Measurements from ENCODE around the gene SYNGAP1.
"Not testable (repeated sequence)": the region's sequence is repeated elsewhere in the genome, so short reads cannot be mapped to it uniquely, and the experiment has no call there.

SYNGAP1 gene

DNA sequence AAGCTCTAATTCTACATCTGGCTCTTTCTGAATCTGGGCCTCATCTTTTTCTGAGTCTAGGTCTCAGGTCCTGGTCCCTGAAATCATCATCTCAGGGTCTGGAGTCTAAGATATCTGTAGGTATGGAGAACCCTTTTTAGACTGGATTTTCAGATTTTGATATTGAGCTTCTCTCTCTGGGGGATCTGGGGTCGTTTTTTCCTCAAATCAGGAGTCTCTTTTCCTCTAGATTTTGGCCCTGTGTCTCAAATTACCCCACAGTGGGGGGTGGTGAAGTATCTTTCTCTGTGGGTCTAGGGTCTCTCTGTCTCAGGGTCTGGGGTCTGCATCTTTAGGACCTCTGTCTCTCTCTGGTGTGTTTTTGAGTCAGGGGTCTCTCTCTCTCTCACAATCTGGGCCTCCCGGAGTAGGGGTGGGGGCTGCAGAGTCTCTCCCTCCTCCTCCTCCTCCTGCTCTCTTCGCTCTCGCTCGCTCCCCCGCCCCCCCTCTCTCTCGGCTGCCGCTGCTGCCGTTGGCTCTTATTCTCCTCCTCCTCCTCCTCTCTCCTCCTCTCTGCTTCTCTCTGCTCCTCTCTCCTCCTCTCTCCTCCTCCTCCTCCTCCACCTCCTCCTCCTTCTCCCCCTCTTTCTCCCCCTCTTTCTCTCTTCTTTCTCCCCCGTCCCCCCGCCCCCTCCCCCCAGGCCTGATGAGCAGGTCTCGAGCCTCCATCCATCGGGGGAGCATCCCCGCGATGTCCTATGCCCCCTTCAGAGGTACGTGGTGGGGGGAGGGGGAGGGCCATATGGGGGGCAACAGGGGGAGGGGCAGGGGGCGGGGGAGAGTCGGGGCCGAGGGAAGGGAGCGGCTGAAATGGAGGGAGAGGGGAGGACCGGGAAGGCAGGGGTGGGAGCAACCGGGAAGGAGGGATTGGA is at the start of gene SYNGAP1:
TSS of gene SYNGAP1 (plus strand) at position 486 of the 911 bp plus-strand sequence. CDS start at position 686, 200 bp downstream.
- FAIRE-seq: no peak

DNA sequence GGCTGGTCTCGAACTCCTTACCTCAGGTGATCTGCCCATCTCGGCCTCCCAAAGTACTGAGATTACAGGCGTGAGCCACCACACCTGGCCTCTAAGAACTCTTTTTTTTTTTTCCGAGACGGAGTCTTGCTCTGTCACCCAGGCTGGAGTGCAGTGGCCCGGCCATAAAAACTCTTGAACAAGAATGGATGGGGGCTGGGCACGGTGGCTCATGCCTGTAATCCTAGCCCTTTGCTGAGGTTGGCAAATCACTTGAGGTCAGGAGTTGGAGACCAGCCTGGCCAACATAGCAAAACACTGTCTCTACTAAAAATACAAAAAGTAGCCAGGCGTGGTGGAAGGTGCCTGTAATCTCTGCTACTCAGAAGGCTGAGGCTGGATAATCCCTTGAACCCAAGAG is 48.0 kb upstream of the SYNGAP1 start:
- FAIRE-seq: not testable (repeated sequence)

DNA sequence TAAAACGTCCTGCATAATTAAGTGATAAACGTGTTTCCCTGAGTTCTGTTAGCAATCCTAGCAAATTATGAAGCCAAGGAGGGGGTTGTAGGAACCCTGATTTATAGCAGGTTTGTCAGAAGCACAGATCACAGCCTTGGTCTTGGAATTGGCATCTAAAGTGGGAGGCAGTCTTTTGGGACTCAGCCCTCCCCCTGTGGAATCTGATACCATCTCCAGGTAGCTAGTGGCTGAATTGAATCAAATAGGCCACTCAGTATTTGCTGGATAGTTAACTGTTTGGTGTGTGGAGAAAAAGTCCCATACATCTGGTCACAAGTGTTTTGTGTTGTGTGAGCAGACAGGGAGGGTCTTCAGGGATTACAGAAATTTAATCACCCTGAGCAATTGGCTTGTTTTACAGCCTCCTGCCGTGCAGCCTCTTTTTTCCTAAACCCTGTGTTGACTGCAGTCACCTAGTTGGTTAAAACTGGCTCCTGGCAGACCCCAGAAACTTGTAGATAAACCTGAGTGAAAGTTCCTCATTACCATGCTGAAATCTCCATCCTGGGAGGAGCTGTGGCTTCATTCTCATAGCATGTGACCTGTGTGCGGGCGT is 47.2 kb upstream of the SYNGAP1 start:
- FAIRE-seq: no peak

DNA sequence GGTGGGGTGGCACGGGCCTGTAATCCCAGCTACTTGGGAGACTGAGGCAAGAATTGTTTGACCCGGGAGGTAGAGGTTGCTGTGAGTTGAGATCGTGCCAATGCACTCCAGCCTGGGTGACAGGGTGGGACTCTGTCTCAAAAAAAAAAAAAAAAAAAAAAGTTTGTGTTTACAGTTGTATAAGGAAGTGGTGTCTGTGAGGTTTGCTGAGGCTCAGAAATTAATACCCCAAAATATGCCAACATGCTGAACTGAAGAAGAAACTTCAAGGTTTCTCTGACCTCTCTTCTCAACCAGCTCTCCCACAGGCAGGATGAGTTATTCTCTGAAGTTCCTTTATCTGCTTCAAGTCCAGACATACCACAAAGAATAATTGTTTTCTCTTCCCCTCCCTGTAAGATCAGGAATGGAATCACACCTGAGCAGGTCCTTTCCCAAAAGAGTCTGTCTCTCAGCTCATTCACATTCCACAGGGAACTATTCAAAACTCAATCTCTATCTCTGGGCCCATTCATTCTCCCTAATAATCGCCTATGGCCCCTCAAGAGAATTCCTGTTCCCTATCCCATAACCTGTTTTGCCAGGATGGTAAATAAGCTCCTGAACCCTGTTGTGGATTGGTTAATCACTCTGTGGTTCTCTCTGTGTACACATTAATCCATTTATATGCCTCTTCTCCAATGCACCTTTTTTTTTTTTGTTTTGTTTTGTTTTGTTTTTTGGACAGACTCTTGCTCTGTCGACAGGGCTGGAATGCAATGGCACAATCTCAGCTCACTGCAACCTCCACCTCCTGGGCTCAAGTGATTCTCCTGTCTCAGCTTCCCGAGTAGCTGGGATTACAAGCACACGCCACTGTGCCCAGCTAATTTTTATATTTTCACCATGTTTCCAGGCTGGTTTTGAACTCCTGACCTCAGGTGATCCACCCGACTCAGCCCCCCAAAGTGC is 45.6 kb upstream of the SYNGAP1 start:
- no peak for FAIRE-seq

DNA sequence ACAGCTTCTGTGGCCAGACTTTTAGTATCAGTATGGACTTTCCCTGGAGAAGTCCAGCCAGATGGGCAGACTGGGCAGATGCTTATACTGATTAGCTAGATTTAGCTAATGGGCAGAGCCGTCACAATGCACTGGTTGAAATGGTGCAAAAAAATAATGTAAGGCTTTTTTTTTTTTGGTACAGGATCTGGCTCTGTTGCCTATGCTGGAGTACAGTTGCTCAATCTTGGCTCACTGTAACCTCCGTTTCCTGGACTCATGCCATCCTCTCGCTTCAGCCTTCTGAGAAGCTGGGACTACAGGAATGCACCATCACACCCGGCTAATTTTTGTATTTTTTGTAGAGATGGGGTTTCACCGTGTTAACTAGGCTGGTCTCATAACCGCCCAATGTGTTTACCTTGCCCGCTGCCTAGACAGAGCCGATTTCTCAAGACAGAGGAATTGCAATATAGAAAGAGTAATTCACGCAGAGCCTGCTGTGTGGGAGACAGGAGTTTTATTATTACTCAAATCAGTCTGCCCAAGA is 44.7 kb upstream of the SYNGAP1 start:
- FAIRE-seq: no peak

DNA sequence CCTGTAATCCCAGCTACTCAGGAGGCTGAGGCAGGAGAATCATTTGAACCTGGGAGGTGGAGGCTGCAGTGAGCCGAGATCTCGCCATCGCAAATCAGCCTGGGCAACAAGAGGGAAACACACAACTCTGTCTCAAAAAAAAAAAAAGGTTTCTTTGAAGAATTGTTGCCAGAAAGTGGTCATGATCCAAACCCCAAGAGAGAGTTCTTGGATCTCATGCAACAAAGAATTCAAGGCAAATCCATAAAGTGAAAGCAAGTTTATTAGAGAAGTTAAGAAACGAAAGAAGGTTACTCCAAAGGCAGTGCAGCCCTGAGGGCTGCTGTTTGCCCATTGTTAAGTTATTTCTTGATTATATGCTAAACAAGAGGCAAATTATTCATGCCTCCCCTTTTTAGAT is 42.7 kb upstream of the SYNGAP1 start:
- no peak for FAIRE-seq

DNA sequence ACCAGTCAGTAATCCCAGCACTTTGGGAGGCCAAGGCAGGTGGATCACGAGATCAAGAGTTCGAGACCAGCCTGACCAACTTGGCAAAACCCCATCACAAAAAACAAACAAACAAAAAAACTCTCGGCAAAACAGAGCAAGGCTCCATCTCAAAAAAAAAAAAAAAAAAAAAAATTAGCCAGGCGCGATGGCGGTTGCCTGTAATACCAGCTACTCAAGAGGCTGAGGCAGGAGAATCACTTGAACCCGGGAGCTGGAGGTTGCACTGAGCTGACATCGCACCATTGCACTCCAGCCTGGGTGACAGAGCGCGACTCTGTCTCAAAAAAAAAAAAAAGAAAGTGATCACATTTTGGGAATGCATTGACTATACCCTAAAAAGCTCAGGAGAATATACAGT is 40.7 kb upstream of the SYNGAP1 start:
- not testable (repeated sequence) for FAIRE-seq

DNA sequence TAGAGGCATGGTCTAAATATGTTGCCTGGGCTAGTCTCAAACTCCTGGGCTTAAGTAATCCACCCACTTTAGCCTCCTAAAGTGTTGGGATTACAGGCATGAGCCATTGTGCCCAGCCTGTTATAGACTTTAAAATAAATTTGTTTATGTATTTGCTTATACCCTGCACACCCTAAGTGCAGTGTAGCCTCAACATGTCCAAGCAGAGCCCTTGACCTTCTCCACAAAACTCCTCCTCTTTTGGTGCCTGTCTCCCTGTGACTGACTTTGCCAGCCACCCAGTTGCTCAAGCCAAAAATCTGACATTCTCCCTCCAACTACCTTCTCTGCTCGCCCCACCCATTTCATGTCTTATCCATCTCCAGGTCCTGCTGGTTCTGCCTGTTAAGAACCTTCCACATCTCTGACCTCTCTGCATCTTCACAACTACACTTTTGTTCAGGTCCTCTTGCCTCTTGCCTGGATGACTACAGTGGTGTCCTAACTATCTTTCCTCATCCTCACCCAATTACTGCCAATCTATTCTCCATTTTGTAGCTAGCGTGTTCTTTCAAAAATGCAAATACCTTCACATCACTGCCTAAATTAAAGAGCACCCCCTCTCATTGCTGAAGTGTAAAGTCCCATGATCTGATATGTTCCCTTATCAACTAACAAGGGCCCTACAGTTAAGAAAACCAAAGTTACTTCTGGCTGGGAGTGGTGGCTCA is 39.4 kb upstream of the SYNGAP1 start:
- no peak for FAIRE-seq

DNA sequence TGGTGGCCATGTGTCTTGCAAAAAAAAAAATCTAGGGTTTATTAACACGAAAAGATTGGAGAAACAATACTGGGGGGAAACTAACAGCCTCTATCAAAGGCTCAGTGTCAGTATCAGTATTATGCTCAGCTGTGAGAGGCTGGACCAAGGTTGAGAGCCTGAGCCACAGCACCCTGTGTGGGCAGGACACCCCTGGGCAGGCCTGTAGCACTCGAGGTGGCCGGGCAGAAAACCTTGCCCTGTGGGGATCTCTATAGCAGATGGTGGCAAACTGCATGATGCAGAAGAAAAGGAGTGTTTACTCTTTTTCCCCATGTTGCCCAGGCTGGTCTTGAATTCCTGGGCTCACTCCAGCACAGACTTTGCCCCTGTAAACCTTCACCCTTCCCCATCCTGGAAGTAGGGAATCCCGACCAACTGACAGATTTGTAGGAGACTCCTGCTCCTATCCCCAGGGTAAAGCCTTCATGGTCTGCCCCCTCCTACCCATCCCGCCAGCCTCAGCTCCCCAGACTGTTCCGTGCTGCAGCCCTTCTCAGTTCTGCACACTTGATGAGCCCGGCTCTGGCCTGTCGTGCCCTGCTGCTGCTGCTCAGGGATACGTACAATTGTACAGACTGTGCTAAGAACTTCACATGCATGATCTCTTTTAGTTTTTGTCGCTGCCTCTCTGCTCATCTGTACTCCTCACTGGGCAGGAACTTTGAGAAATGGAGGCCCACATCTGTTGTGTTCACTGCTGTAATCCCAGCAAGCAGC is 36.3 kb upstream of the SYNGAP1 start:
- no peak for FAIRE-seq

DNA sequence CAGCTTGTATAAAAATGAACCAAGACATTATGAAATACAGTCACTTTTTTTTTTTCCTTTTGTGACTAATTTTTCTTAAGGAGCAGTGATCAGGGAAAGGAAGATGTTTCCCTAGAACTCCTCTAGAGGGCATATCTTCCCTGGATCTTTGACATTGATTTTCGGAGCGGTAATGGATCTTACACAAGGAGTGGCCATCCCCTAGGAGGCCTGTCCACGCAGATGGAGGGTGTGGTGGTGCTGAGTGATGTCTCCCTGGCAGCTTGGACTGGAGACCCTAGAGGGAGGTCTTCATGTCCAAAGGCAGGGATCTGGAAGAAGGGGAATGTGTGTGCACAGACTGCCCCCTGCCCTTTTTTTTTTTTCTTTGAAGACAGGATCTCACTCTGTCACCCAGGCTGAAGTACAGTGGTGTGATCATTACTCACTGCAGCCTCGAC is 35.3 kb upstream of the SYNGAP1 start:
- peak; percentile 84 for FAIRE-seq

DNA sequence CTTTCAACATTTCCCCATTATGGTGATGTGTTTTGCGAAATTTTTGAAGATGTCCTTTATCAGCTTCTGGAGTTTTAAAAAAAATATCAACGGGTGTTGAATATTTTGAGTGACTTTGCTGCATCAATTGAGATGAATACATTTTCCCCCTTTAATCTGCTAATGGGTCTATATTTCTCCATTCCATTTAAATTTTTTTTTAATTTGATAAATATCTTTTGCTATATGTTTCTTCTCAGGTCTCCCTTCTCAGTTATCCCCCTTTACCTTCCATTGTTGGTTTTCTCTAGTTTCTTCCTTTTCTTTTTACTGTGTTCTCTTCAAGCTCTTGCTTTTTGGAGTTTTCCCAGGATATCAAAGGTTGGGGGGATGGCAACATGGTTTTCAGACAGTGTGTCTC is 29.7 kb upstream of the SYNGAP1 start:
- FAIRE-seq: no peak

DNA sequence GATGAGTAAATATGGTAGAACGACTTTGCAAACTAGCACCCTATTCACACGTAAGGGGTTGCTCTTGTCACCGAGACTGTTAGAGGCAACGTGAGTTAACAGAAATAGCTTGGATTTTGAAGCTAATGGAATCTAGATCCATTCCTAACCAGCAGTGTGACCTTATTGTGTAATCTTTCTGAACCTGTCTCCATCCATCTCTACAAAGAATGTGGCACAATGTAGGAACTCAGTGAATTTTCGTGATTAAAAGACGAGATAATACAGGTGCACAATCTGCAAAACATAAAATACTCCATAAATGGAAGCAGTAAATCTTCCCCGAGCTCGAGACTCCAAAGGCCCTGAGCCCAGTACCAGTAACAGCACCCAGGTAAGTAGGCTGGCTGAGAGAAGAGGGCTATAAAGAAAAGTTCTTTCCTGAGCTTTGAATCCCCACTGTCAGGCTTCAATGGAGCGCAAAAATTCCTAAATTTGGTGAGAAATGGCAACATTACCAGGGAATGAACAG is 29.0 kb upstream of the SYNGAP1 start:
- no peak for FAIRE-seq

DNA sequence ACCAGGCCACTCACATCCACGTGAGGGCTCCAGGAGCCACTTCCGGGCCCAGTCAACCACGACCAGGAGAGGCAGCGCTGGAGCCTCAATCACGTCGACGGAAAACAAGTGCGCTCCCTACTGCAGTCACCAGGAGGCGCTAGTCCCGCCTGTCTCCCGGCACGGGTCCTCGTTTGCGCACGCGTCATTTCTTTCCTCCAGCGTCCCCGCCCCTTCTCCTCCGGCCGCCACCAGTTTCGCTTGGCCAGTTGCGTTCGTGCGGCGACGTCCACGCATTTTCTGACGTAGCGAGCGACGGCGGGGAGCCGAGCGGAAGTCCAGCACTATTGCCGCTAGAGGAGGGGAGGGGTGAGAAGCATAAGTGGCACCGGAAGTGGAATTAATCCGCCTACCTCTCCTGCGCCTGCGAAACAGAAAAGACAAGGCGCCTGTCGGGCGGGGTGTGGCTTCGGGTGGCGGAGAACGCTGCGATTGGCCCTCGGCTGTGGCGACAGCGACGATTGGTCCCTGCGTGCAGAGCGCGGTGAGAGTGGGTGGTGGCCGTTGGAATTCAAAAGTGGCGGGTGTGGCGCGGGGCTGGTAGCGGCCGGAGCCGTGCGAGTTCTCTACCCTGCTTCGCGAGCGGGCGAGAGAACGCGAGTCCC is 28.5 kb upstream of the SYNGAP1 start, which contains the start of gene KIFC1:
TSS of gene KIFC1 (plus strand) at position 546 of the 644 bp plus-strand sequence. CDS start 163 bp downstream, outside the sequence.
- FAIRE-seq: peak; percentile 99

DNA sequence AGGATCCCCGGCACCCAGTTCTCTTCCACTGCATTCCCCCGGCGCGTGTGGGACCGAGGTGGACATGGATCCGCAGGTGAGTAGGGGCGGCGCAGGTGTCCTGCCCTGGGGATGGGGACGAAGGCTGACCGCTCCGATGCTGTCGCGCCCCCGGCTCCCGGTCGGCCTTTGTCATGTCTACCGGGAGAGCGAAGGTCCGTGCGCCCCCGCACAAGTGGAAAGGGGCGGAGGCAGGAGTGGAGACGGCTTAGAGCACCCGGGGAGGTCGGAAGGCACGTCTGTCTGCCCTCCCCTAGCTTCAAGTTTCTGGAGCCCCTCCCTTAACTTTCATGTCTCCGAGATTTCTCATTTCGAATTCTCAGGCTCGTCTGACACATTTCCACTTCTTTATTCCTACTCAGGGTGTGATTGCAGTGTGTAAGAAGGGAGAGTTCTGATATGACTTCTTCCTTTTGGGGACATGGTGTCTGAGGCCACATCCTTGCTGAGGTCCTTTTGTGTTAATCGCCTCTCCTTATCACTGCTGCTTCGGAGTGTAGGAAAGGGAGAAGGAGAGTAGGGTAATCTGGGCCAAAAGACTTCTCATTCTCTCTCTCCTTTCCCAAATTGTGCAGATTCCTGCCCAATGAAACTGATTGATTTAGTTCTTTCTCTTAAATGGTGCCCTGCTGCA is 27.8 kb upstream of the SYNGAP1 start:
- FAIRE-seq: no peak

DNA sequence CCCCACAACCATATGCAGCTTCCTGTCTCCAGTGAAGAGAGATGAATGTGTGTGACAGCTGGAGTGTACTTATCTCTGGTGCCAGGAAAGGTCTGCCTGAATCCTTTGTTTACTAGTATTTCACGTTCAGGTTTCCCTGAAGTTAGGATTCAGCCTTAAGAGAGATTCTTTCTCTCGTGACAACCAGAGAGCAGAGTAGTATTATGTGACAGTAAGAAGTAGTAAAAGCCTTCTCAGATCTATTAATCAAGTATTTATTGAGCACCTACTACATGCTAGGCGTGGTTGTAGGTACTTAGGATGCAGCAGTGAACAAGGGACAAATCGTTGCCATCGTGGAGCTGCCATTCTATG is 27.3 kb upstream of the SYNGAP1 start:
- FAIRE-seq: no peak

DNA sequence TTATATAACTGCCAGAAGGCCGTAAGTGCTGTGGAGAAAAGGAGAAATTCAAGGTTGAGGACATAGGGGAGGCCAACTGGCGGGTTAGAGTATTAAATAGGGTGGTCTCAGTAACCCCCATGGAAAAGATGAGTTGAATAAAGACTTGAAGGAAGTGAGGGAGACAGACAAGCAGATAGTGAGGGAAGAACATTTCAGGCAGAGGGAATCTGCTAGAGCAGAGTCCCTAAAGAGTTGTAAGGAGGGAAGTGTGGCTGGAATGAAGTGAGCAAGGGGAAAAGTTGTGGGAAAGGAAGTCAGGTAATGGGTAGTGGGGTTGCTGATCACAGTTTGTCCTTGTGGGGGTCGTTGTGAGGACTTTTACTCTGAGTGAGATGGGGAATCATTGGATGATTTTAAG is 26.9 kb upstream of the SYNGAP1 start:
- no peak for FAIRE-seq

DNA sequence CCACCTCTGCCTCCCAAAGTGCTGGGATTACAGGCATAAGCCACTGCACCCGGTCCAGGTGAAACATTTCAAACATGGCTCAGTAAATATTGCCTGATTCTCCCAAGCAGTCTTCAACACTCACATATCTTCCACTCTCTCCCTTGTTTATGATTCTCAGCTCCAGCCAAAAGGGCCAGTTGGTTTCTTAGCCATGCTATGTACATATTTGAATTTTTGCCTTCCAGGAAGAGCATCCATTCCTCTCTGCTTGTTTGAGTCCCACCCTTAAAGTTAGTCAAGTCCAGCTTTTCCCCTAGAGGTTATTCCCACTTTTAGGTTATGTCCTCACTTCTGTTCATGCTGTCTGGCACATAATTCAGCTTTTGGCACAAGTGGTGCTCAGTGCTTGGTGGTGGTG is 22.3 kb upstream of the SYNGAP1 start:
- no peak for FAIRE-seq

DNA sequence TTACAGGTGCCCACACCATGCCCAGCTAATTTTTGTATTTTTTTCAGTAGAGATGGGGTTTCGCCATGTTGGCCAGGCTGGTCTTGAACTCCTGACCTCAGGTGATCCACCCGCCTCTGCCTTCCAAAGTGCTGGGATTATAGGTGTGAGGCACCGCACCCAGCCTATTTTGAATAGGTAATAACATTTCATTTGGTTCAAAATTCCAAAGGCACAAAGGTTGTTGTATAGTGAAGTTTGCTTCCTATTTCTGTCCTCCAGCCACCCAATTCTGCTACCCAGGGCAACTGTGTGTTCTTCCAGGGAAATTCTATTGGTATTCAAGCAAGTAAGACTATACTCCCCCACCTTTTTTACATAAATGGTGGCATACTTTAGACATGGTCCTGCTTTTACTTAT is 21.3 kb upstream of the SYNGAP1 start:
- not testable (repeated sequence) for FAIRE-seq

DNA sequence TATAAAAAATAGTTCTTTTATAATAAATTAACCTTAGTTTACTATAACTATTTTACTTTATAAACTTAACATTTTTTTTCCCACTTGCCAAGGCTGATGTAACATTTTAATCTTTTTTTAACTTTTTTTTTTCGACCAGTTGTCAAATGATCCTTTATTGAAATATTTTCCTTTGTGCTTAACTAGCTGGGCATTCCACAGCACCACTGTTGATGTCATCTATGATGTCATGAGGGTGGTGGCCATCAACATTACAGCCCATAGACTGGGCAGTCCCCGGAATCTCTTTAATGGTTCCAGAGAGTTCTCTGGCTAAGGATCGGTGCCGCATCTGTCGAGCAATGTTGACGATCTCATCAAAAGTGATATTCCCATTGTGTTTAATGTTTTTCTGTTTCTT is 20.0 kb upstream of the SYNGAP1 start:
- not testable (repeated sequence) for FAIRE-seq

DNA sequence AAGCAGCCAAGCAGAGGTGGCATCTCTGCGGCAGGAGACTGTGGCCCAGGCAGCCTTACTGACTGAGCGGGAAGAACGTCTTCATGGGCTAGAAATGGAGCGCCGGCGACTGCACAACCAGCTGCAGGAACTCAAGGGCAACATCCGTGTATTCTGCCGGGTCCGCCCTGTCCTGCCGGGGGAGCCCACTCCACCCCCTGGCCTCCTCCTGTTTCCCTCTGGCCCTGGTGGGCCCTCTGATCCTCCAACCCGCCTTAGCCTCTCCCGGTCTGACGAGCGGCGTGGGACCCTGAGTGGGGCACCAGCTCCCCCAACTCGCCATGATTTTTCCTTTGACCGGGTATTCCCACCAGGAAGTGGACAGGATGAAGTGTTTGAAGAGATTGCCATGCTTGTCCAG is 15.0 kb upstream of the SYNGAP1 start:
- no peak for FAIRE-seq
